ENCODE measurements around the gene LOXHD1.

The LOXHD1 gene

DNA sequence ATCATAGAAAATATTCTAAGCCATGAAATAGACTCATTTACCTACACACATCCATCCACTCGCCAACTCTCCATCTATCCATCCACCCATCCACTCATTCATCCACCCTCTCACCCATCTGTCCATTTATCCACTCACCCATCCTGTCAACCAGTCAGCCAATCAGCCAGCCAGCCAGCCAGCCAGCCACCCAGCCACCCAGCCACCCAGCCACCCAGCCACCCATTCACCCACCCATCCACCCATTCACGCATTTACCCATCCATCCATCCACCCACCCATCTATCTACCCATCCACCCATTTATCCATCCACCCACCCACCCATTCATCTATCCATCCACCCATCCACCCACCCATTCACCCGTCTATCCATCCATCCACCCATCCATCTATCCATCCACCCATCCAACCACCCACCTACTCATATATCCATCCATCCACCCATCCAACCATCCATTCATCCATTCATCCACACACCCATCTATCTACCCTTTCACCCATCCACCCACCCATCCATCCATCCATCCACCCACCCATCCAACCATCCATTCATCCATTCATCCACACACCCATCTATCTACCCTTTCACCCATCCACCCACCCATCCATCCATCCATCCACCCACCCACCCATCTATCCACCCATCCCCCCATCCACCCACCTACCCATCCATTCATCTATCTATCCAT, 185.1 kb downstream of the LOXHD1 start:
- DNase-seq = no peak

DNA sequence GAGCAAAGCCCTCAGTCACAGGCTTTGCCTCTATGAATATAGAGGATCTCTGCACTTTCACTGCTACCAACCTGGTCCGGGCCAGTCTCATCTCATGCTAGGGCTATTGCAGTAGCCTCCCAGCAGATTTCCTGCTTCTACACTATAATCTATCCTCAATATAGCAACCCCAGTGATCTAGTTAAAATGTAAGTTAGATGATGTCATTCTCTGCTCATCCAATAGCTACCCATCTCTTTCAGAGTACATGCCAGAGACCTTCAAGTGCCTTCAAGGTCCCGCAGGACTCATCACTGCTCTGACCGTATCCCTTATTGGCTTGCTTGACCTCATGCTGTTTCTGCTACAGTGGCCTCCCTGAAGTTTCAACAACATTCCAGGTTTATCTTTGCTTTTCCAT, 186.3 kb downstream of the LOXHD1 start:
- DNase-seq = no peak

DNA sequence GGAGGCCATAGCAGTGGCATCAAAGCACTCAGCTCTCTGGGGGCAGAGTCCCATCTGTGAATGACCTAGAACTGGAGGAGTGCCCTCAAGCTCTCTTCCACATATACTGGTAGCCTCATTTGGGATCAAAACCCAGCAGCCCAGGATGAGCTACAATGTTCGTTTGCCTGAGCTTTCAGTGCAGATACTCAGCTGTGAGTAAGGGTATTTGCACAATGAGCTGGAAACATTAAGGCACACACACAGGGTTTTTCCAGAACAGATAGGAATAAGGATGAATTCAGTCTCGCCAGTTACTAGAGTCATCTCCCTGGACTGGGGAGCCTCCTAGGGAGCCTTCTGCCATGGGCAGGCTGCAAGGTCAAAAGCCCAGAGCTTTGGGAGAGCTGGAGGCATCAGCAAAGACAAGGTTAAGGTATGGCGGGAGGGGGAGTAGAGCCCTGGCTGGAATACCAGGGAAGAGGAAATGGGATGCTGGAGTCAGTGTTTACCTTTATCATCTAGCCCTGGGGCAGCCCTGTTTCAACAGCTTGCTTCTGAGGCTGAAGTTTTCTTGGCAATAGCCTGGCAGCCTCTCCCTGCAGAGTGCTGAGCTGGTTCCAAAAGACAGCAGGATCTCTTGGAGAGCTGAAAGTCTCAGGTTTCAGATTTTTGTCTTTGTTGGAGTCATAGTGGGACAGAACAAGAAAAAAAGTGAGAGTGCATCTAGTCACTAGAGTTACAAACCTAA, 187.7 kb downstream of the LOXHD1 start:
- no peak for DNase-seq

DNA sequence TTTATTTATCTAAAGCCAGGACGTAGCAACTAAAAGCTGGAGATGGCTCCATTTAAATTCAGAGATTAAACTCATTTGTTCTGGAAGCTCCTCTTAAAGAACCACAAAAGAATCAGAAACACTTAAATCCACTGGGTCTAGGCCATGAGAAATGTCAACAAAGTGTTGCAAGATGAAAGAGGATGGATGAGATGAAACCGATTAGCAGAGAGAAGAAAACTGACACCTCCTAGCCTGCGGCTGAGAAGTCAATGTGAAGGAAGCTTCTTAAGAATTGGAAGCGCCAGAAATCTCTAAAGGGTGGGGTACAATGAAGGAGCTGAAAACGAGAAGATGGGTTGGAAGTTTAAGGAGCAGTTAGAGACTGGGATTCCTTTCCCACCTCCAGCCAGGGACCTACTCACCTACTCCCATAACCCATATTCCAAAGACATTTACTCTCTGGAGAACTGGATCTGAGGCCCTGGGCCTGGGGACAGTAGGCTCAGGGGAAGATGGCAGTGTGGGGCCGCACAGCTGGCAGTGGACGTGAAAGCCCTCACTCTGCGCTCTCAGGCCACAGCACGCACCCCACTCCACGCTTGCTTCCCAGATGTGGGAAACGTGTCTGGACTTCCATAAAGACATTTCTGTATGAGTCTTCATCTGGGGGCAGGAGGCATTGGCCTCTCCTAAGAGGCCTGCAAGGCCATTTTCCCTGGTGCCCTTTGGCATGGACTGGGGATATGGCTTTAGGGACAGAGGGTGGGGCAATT, 188.4 kb downstream of the LOXHD1 start:
- no peak for DNase-seq

DNA sequence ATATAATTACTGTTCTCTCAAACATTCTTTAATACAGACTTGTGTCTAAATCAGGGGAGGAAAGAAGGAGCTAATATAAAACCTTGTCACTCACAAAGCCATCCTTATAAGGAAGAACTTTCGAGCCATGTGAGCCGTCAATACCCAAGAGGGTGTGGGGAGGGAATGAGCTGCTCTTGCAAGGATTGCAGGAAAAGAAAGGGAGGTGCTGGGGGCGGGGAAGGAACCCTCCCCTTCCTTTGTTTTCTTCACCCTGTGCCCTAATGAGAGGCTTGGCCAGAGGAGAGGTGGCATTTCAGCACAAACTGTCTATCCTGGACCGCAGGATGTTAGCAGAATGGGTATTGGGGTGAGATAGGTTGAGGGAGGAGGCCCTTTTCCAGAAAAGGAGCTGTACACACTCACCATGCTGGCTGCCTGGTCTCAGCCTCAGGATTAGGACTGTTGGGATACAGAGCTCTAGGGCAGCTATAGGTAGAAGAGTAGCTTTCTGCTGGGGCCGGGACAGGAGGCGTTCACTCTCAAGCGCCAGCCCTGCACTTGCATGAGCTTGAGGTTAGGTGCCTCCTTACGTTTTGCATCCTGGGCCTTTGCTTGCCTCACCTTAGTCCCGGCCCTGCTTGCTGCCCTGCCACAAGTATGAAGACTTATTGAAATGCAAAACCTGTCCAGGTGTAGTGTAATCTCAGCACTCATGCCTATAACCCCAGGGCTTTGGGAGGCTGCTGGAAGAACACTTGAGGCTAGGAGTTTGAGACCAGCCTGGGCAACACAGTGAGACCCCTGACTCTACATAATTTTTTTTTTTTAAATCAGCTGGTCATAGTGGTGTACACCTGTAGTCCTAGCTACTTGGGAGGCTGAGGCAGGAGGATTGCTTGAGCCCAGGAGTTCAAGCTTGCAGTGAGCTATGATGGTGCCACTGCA, 190.5 kb downstream of the LOXHD1 start:
- no peak for DNase-seq

DNA sequence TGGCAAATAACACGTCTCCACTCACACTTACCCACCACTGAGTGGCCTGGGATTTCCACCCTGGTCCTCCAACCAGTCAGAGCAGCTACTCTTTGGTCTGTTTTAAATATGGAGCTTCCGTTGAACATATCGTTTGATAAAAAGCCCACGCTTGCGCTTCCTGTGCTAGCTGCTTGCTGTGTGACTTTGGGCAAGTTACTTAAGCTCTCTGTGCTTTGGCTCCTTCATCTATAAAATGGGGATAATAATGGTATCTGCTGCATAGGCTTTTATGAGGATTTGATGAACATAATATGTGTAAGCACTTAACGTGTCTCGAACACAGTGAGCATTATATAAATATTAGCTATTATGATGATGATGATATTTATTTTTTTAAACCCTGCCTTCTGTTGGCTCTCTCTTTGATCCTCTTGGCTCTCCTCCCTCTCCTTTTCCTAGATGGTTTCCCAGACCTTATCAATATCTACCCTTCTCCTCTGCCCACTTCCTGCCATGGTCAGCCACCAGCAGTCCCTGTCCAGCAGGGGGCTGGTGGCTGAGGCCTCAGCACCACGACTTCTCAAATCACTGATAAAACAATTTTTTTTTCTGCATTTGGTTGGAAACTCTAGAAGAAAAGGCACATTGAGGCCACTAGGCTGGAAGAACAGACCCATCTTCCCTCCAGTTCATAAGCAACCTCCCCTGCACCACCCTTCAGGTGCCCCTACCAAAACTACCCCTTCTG, 191.9 kb downstream of the LOXHD1 start:
- DNase-seq = no peak

DNA sequence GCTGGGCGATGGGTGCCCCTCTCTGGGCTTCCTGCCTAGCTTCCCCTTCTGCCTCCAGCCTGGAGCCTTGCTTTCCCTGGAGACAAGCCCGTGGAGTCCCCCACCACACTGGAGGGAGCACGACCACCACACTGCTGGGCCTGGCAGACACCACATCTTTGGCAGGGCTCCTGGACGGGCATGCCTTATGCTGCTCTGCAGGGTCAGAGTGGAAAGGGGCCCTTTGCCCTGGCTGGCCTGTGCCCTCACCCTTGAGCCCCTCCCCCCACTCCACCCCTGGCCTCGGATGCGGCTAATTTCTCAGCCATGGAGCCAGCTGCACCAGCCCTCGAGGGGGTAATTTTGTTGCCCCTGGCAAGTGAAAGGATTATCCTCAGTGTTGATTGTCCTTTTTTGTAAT, 194.5 kb downstream of the LOXHD1 start:
- DNase-seq = no peak

DNA sequence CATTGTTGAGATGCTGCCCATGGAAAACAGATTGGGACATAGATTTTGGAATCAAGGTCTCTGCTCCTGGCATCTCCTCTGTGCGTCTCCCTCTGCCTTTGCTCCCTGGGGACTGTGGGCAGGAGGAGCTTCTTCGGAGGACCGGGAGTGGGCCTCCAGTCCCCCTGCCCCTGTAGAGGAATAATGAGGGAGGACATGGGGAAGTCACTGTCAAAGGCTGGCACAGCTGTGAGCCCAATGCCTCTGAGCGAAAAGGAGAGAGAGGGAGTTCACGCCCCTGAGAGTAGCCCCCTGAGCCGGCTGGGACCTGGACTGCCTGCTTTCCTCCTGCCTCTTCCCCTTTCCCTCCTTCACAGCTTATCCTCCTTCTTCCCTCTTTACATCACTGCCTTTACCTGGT, 195.0 kb downstream of the LOXHD1 start:
- no peak for DNase-seq

DNA sequence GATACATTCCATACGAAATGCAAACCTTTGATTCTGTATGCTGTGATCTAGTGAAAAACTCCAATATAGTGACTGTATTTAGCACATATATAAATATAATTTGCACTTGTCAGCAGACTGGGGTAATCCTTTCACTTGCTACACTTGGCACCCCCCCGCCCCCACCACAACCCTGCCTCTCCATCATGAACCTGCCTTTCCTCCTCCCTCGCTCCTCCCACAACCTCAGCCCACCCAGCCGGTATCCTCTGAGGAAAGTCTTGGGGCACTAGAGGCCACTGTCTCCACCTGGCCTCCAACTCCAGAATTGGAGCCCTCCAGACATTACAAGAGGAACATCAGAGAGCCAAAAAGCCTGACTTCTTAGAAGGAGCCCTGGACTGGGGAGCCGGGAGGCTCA, 196.3 kb downstream of the LOXHD1 start:
- DNase-seq = no peak

DNA sequence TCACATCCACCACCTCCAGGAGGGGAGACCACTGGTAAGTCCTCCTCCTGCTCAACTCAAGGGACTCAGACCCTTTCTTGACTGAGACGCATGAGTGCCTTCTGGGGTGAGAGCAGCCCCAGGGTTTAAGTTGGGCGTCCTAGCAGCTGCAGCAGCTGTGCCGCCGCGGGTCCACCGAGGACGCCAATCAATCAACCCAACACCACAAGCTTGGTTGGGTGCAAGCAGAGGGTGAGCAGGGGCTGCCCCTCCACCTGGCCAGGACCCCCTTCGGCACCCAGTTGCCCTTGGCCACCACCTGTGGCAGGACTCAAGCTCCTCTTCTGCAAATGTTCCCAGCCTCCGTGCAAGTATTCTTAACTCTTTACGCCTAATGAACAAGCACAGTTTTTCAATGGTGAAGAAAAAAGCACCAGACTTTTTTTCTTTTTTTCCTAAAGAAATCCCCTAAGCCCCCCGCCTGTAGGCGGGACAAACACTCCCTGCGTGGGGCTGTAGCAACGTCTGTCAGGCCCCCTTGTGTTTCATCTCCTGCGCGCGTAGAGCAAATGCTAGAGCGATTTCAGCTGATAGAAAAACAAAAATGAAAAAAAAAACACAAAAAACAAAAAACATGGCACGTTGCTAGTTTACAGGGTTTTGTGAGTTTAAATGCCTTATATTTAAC, 197.1 kb downstream of the LOXHD1 start:
- DNase-seq = no peak

DNA sequence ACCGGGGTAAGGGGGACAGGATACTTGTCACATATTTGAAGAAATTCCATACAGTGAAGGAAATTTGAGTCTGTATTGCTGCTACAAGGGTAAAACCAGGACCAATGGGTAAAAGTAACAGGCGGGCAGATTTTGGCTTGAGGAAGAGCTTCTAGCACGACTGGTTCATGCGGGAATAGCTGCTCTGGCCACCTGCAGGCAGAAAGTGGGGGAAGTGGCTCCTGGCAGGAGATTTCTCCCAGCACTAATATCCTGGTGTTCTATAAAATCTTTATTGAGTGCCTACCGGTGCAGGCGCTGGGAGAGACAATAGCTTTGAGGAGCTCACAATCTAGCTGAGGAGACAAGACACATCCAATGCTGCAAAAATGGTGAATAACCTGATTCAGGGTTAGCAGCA, 198.5 kb downstream of the LOXHD1 start:
- no peak for DNase-seq

DNA sequence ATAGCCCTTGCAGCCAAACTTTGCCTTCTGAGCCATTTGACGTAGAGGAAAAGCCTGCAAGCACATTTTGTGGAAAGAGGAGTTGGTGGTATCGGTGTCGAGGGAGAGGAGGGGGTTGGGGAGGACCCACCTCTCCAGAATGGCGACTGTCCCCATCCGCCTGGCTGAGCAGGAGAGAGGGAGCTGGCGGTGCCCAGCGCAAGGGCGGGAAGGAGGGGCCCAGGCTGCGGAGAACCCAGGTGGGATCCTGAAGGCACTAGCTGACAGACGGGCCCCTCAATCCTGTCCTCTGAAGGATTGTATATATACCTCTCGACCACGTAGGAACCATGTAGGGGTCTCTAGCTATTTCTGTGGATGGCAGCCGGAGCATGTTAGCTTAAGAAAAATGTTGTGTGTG, 200.3 kb downstream of the LOXHD1 start:
- DNase-seq = no peak

DNA sequence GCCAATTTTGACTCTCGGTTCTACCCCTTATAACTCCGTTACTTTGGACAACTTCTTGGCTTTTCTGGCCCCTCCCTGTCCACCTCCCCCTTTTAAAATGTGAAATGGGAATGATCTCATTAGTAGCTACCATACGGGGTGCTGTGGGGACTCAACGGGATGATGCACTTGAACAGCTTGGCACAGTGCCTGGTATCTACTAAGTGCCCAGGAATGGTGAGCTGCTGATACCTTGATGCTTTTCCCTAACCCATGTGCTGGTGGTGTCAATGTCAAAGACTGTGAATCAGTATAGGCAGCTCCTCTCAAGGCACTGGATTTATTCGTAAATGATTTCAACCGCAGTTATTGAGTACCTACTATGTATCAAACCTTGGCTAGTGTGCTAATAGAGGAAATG, 204.2 kb downstream of the LOXHD1 start:
- no peak for DNase-seq

DNA sequence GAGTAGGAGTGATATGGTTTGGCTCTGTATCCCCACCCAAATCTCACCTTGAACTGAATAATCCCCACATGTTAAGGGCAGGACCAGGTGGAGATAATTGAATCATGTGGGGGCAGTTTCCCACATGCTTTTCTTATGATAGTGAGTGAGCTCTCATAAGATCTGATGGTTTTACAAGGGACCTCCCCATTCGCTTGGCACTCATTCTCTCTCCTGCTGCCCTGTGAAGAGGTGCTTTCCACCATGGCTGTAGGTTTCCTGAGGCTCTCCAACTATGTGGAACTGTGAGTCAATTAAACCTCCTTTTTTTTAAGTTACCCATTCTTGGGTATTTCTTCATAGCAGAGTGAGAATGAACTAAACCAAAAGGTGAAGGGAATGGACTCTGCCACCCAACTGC, 207.5 kb downstream of the LOXHD1 start:
- no peak for DNase-seq

DNA sequence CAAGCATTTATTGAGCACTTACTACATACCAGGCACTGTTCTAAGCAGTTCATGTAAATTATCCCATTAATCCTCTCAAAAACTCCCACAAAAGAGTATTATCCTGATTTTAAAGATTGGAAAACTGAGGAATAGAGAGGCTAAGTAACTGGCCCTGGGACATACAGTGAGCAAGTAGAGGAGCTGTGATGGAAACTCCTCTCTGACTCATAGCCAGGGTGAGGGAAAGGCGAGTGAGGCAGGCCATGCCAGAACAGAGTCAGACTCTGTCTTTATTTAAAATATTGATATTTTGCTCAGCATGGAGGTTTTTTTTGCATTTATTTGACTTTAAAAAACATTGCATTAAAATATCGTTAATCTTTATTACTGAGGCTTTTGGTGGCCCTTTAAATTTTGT, 208.0 kb downstream of the LOXHD1 start:
- no peak for DNase-seq

DNA sequence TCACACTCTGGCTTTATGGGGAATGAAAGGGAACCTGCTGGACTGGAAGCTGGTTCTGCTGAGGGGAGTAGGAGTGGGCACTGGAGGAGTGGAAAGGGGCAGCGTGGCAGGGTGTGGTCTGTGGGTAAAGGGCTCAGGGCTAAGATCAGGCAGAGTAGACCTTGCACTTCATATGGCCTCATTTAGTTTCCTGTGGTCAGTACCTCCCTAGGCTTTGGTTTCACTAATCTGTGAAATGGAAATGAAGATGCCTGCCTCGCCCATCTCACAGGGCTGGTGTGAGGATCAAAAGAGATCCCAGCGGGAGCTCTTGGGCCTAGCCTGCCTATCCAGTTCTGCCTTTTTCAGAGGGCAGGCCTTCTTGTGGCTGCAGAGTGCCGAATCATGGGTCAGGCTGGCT, 208.7 kb downstream of the LOXHD1 start:
- no peak for DNase-seq

DNA sequence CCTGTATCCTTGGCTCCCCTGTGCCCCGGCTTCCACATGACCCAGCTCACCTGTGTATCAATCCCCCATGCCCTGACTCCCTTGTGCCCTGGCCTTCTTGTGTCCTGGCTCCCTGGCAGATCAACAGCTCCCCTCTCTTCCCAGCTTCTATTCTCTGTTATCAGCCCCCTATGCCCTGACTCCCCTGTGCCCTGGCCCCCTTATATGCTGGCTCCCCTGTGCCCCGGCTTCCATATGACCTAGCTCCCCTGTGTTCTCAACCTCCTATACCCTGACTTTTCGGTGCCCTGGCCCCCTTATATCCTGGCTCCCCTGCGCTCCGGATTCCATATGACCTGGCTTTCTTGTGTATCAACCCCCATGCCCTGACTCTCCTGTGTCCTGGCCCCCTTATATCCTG, 209.2 kb downstream of the LOXHD1 start:
- no peak for DNase-seq

DNA sequence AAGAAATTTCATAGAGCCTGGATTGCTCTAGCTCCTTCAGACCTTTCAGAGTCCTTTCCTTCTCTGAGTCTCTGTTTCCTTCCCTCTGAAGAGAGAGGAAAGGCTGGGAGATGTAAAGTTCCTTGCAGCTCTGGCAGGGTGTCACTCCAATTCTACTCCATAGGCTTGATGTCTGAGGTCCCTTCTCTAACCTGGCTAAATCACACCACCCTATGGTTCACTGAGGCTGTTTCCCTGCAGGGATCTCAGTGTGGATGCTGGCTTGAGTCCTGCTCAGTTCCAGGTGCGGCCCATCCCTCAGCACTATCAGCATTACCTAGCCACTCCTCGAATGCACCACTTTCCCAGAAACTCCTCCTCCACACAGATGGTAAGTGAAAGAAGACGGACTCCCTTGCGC, 209.7 kb downstream of the LOXHD1 start:
- DNase-seq = no peak

DNA sequence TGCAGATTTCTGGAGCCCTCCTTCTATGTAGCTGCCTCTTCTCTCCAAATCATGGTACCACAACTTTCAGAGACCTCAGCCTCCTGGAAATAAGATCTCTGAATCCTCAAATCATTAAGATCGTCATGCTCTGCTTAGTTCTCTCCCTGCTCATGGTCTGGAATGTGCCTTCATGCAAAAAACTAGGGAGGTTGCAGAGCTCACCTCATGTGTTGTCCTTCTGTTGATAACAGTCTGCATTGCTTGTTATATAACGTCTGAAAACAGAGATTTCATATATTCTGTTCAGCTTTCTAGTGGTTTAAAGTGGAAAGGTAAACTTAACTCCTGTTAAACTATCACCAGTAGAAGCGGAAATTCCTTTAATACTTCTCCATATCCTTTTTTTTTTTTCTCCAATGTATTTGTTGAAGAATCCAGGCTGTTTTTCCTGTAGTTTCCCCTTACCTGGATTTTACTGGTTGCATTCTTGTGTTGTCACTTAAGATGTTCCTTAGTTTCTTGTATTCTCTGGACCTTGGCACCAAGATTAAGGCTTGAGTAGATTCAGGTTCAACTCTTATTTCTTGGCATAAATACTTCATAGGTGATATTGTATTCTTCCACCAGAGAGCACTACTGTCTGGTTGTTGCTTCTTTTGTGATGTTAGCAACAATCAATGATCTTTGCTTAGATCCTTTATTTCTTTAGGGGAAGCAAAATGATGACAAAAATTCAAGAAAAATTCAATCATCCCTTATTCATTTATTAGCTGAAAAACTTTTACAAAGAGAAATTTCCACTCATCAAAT, 211.3 kb downstream of the LOXHD1 start:
- no peak for DNase-seq

DNA sequence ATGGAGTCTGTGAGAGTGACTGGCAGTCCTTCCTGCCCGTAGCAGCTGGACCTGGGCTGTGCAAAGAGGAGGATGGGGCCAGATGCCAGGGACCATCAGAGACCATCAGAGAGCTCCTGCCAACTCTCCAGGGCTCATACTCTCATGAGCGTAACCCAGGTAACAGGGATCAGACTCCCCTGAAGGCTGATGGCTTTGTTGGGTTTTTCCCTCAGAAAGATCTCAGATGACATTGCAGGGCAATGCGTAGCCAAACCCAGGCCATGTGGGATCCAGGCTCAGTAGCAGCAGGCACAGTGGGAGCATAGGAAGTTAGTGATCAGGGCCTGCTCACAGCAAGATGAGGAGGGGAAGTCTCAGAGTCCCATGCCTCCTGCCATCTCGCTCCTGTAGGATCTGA, 218.0 kb downstream of the LOXHD1 start:
- no peak for DNase-seq

DNA sequence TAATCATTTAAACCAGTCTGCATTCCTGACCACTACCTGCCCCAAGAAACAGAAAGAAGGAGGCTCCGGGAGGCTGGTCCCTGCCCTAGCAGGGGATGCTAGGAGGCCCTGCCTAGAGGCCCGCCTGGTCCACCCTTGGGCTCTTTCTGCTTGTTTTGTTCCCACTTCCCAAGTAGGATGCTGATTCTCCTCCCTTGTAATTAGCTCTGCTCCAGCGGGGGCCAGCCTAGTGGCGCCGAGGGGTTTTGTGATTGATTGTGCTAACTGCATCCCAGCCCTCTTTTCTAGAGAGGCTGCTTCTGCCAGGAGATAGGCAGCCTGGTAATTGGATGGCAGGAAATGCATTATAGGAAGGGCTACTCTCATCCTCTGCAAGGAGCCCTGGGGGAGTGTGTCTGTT, 220.0 kb downstream of the LOXHD1 start:
- DNase-seq = no peak
